PFSK-1 (cell line): Measurements from ENCODE around the gene RIMS4.

Experiments used
- FOXP2 ChIP-seq: optimal IDR thresholded peaks from 2 replicates; pipeline ENCODE3; 2011; ENCODE audit warnings: borderline replicate concordance, control low read depth, inconsistent platforms; ENCODE audit not compliant: insufficient read depth; ENCODE audit errors: extremely low read length, extremely low read depth
- POLR2AphosphoS5 ChIP-seq: IDR thresholded peaks from 2 replicates; pipeline ENCODE4 v1.6.1; 2012; ENCODE audit warnings: low read depth, mild to moderate bottlenecking, control low read depth, low read length, moderate library complexity
- SIN3A ChIP-seq: IDR thresholded peaks from 2 replicates; pipeline ENCODE4 v1.6.1; 2012; ENCODE audit warnings: mild to moderate bottlenecking, low read length, moderate library complexity, borderline replicate concordance; ENCODE audit not compliant: insufficient read depth
- TAF1 ChIP-seq: IDR thresholded peaks from 2 replicates; pipeline ENCODE4 v1.6.1; 2012; ENCODE audit warnings: low read length, control low read depth, borderline replicate concordance; ENCODE audit not compliant: insufficient read depth
- TF ChIP-seq, protein P1 (sequence below), 2 experiments: IDR thresholded peaks; 2 replicates each; pipeline versions ENCODE4 v1.6.1 to v1.8.0; 2011 to 2012; ENCODE audit warnings: low read depth in 2 of 2, low read length in 2 of 2, control low read depth in 1 of 2, inconsistent platforms in 1 of 2, mild to moderate bottlenecking in 1 of 2, moderate library complexity in 1 of 2; ENCODE audit not compliant: insufficient read depth in 1 of 2

RIMS4 gene

DNA sequence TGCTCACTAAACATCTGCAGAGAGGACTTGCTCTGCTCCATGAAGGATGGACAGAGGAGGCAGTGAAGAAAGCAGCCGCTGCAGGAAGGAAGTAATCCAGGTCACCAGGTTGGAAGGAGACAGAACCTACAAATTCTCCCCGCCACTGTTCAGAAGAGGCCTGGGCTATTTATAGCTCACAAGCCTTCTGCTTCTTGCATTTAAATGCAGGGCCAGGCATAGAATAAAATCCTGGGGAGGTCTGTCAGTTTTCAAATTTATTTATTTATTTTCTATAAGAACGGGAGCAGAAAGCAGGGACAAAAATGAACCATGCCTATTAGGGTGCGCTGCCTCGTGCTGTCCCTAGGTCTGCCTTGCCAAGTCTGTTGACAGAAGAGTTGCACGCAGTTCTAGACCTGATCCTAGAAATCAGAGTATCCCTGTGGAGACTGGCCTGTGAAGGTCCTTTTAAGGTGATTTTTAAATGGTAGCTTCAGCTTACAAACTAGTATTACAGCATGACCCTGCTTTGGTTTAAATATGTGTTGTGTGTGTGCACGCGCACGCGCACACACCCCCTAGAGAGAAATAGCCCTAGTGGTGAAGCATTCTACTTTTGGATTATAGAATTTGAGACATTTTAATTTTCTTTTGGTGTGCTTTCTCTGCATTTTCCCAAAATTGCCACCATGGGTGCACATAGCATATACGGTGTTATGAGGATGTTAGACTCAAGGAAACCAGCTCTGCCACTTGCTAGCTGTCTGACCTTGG, 19.5 kb downstream of the RIMS4 start:
- TF ChIP-seq, protein P1, sequence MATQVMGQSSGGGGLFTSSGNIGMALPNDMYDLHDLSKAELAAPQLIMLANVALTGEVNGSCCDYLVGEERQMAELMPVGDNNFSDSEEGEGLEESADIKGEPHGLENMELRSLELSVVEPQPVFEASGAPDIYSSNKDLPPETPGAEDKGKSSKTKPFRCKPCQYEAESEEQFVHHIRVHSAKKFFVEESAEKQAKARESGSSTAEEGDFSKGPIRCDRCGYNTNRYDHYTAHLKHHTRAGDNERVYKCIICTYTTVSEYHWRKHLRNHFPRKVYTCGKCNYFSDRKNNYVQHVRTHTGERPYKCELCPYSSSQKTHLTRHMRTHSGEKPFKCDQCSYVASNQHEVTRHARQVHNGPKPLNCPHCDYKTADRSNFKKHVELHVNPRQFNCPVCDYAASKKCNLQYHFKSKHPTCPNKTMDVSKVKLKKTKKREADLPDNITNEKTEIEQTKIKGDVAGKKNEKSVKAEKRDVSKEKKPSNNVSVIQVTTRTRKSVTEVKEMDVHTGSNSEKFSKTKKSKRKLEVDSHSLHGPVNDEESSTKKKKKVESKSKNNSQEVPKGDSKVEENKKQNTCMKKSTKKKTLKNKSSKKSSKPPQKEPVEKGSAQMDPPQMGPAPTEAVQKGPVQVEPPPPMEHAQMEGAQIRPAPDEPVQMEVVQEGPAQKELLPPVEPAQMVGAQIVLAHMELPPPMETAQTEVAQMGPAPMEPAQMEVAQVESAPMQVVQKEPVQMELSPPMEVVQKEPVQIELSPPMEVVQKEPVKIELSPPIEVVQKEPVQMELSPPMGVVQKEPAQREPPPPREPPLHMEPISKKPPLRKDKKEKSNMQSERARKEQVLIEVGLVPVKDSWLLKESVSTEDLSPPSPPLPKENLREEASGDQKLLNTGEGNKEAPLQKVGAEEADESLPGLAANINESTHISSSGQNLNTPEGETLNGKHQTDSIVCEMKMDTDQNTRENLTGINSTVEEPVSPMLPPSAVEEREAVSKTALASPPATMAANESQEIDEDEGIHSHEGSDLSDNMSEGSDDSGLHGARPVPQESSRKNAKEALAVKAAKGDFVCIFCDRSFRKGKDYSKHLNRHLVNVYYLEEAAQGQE (IDR thresholded peaks at IDR 0.05; ENCODE audit: insufficient read depth in 1 of 2, low read depth in 2 of 2, low read length in 2 of 2): no peak
- no peak for TF ChIP-seq FOXP2
- no peak for TF ChIP-seq SIN3A
- TF ChIP-seq POLR2AphosphoS5: no peak
- no peak for TF ChIP-seq TAF1

DNA sequence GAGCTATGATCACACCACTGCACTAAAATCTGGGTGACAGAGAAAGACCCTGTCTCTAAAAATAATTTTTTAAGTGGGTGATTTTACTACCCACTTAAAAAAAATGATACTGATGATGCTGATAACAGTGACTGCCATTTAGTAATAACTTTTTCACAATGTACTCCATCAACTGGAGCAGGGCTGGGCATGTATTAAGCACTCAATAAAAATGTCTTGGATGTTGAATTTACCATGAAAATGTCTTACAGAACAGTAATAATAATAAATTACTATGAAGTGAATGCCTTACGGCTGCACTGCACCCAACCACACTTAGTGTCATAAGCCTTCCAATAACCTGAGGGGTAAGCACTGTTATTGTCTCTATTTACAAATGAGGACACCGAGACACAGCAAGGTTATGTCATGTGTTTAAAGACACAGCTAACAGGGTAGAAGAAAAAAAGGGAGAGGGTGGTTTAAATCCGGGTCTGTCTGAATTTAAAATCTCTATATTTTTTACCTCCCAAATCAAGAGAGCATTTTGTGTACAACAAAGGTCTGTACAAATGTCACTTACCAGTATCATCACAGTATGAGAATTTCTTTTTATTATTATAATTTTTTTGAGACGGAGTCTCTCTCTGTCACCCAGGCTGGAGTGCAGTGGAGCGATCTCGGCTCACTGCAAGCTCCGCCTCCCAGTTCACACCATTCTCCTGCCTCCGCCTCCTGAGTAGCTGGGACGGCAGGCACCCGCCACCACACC, 21.5 kb downstream of the RIMS4 start:
- TF ChIP-seq POLR2AphosphoS5 (no peak), TAF1 (no peak), FOXP2 (no peak), SIN3A (no peak)
- TF ChIP-seq, protein P1 (IDR thresholded peaks at IDR 0.05; ENCODE audit: insufficient read depth in 1 of 2, low read depth in 2 of 2, low read length in 2 of 2): no peak

DNA sequence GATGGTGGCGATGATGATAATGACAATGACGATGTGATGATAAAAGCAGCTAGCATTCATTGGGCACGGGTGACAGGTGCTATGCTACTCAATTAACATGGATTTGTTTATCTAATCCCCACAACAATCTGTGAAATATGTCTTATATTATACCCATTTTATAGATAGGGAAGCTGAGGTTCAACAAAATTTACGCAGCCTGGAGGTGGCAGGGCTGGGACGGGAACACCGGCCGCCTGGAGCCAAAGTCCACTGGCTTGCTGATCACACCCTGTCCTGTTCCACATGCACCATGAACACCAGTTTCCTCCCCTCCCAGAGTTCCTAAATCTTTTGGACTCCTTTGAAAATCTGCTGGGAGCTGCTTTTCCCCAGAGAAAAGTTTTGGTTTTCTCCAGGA, 23.0 kb downstream of the RIMS4 start:
- TF ChIP-seq POLR2AphosphoS5: no peak
- no peak for TF ChIP-seq TAF1
- TF ChIP-seq SIN3A: no peak
- TF ChIP-seq, protein P1 (IDR thresholded peaks at IDR 0.05; ENCODE audit: insufficient read depth in 1 of 2, low read depth in 2 of 2, low read length in 2 of 2): no peak
- no peak for TF ChIP-seq FOXP2

DNA sequence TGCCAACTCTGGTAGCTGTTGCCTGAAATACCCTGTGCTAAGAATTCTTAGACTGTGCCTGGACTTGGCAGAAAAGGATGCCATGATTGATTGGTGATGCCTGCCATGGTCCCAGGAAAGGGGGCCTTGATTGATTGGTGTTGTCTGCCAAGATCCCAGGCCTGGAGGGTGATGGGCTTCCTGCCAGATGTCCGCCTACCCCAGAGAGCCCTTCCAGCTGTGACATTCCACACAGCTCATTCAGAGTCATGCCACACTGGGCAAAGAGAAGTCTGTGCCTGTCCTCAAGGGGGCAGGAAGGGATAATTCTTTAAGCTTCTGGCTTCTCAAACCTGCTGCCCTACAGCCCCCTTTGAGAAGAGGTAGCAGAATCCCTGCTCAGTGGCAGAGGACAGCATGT, 24.6 kb downstream of the RIMS4 start:
- TF ChIP-seq, protein P1 (IDR thresholded peaks at IDR 0.05; ENCODE audit: insufficient read depth in 1 of 2, low read depth in 2 of 2, low read length in 2 of 2): no peak
- TF ChIP-seq SIN3A (no peak), POLR2AphosphoS5 (no peak), TAF1 (no peak)
